Fibroblast of the aortic adventitia (primary cell): ENCODE data around the gene NCR1. TPM values are rescaled to one million over a fixed set of nuclear protein-coding genes. Genes with fewer than 3 reads are reported as not detected.
"Not testable (repeated sequence)": the region's sequence is repeated elsewhere in the genome, so short reads cannot be mapped to it uniquely, and the experiment has no call there.

Experiments
- DNase-seq: peaks from one replicate; pipeline ENCODE4 v3.0.0-alpha.2; 2010; ENCODE audit warnings: low read depth
- H3K4me3 ChIP-seq: 2 replicates; pipeline ENCODE4 v1.5.1; 2011; ENCODE audit warnings: low read depth, mild to moderate bottlenecking, control low read depth, low read length, moderate library complexity
- CTCF ChIP-seq: IDR thresholded peaks from 2 replicates; pipeline ENCODE4 v1.5.1; 2011; ENCODE audit warnings: mild to moderate bottlenecking, low read length, control low read depth, inconsistent platforms; ENCODE audit not compliant: insufficient read depth
- total RNA-seq: library from RNA; depleted of rRNA; stranded (reverse); fragments of >200 nt; gene quantifications from 2 replicates; pipeline ENCODE4 v1.2.3, GENCODE V29; 2012; ENCODE audit warnings: low replicate concordance

NCR1 gene
- total RNA-seq, 1 donor: not detected

- no peak for TF ChIP-seq CTCF
- no peak for DNase-seq
- H3K4me3 ChIP-seq: no peak overlapping the region
Observed at GRCh38 chr19:54938906-54939305, 33.0 kb downstream of the NCR1 start.

- DNase-seq, H3K4me3 ChIP-seq: not testable (repeated sequence)
Observed at GRCh38 chr19:54939538-54939937, 33.6 kb downstream of the NCR1 start.

GRCh38 chr19:54943772-54944361 is 37.9 kb downstream of the NCR1 start:
- DNase-seq, H3K4me3 ChIP-seq: not testable (repeated sequence)

- TF ChIP-seq CTCF: no peak
- DNase-seq: no peak
- H3K4me3 ChIP-seq: no peak within 1 kb of the TSS
Observed at GRCh38 chr19:54947381-54947780, 41.4 kb downstream of the NCR1 start, which contains the start of gene NLRP7. TSS of gene NLRP7 (minus strand) at chr19:54947530.

DNA sequence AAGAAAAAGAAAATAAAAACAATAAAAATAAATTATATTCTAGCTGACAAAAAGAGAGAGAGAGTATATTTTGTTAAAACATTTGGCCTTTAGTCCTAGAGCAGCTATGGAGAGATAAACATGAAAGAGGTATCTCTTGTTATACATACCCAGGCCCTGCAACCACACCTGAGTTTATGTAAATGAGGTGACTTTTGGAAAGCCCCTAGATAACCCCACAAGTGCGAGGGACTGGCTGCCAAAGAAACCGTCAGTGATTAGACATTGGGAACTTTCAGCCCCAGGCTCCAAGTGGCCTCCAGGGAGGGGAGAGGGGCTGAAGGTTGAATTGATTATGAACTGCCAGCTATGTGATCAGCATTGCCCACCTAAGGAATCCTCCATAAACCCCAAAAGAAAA is 43.5 kb downstream of the NCR1 start:
- H3K4me3 ChIP-seq: no peak overlapping the region
- no peak for TF ChIP-seq CTCF
- DNase-seq: no peak

- H3K4me3 ChIP-seq, DNase-seq: not testable (repeated sequence)
Observed at GRCh38 chr19:54950580-54950979, 44.6 kb downstream of the NCR1 start.

DNA sequence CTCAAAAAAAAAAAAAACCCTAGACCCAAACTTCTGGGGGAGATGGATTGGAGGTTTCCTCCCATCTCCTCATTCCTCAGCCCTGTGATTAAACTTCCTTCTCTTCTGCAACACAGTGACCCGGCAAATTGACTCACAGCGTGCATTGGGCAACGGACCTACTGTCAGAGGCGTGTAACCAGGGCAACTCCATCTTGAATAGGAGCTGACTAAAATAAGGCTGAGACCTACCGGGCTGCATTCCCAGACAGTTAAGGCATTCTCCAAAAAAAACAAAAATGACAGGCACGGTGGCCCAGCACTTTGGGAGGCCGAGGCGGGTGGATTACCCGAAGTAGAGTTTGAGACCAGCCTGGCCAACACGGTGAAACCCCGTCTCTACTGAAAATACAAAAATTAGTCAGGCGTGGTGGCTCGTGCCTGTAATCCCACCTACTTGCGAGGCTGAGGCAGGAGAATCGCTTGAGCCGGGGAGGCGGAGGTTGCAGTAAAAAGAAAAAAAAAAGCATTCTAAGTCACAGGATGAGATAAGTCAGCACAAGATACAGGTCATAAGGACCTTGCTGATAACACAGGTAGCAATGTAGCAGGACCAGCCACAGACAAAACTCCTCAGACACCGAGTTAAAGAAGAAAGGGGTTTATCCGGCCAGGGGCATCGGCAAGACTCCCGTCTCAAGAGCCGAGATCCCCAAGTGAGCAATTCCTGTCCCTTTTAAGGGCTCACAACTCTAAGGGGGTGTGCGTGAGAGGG is 46.8 kb downstream of the NCR1 start:
- DNase-seq: no peak
- TF ChIP-seq CTCF: no peak
- H3K4me3 ChIP-seq: no peak overlapping the region

GRCh38 chr19:54953345-54953713 is 47.4 kb downstream of the NCR1 start:
- DNase-seq, H3K4me3 ChIP-seq: not testable (repeated sequence)

DNA sequence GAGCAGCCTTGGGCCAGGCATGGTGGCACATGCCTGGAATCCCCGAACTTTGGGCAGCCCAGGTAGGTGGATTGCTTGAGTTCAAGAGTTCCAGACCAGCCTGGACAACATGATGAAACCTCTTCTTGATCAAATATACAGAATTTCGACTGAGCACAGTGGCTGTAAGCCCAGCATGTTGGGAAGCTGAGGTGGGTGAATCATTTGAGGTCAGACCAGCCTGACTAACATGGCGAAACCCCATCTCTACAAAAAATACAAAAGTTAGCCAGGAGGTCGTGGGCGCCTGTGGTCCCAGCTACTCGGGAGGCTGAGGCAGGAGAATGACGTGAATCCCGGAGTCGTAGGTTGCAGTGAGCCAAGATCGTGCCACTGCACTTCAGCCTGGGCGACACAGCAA is 49.4 kb downstream of the NCR1 start:
- TF ChIP-seq CTCF: no peak
- H3K4me3 ChIP-seq: no peak overlapping the region
- DNase-seq: no peak
